ENCODE results near the gene SLC9C2. TPM values are rescaled to one million over a fixed set of nuclear protein-coding genes. Genes with fewer than 3 reads are reported as not detected.
A peak's percentile ranks its signal among the peaks of the same experiment; 100 is the strongest.
"Not testable (repeated sequence)": the region's sequence is repeated elsewhere in the genome, so short reads cannot be mapped to it uniquely, and the experiment has no call there.

SLC9C2 gene
- total RNA-seq, 1 donor from 2014 or later = not detected

GRCh38 chr1:173523329-173523728 lies 79.5 kb downstream of the SLC9C2 start:
- H3K27ac Mint-ChIP-seq (ENCODE audit: unreplicated experiment) = no peak overlapping the region
- no peaks in the 10 kb centered on the region for H3K4me1 Mint-ChIP-seq (ENCODE audit: unreplicated experiment)
- H3K4me3 Mint-ChIP-seq (ENCODE audit: unreplicated experiment) = no peak overlapping the region
- H3K9me3 Mint-ChIP-seq (ENCODE audit: unreplicated experiment) = no peaks in the 10 kb centered on the region
- no peak for DNase-seq (ENCODE audit: extremely low spot score, unreplicated experiment)
- TF ChIP-seq CTCF (IDR thresholded peaks at IDR 0.05) = no peak
- H3K36me3 Mint-ChIP-seq (ENCODE audit: unreplicated experiment) = no peaks in the 10 kb centered on the region
- peaks cover 5% of the 10 kb centered on the region for H3K27me3 Mint-ChIP-seq (ENCODE audit: unreplicated experiment)

- no peaks in the 10 kb centered on the region for H3K36me3 Mint-ChIP-seq (ENCODE audit: unreplicated experiment)
- H3K27ac Mint-ChIP-seq (ENCODE audit: unreplicated experiment) = no peak overlapping the region
- DNase-seq (ENCODE audit: extremely low spot score, unreplicated experiment) = no peak
- no peaks in the 10 kb centered on the region for H3K4me1 Mint-ChIP-seq (ENCODE audit: unreplicated experiment)
- no peak for TF ChIP-seq CTCF (IDR thresholded peaks at IDR 0.05)
- no peaks in the 10 kb centered on the region for H3K27me3 Mint-ChIP-seq (ENCODE audit: unreplicated experiment)
- H3K9me3 Mint-ChIP-seq (ENCODE audit: unreplicated experiment) = no peaks in the 10 kb centered on the region
- H3K4me3 Mint-ChIP-seq (ENCODE audit: unreplicated experiment) = no peak overlapping the region
Observed at GRCh38 chr1:173520799-173521198, 82.1 kb downstream of the SLC9C2 start.

GRCh38 chr1:173514503-173514902 lies 88.4 kb downstream of the SLC9C2 start:
- peaks cover 24% of the 10 kb centered on the region for H3K27me3 Mint-ChIP-seq (ENCODE audit: unreplicated experiment)
- not testable (repeated sequence) for H3K4me1 Mint-ChIP-seq (ENCODE audit: unreplicated experiment); H3K9me3 Mint-ChIP-seq (ENCODE audit: unreplicated experiment); H3K36me3 Mint-ChIP-seq (ENCODE audit: unreplicated experiment); H3K4me3 Mint-ChIP-seq (ENCODE audit: unreplicated experiment); DNase-seq (ENCODE audit: extremely low spot score, unreplicated experiment); H3K27ac Mint-ChIP-seq (ENCODE audit: unreplicated experiment)

GRCh38 chr1:173509797-173510196 lies 93.1 kb downstream of the SLC9C2 start:
- H3K4me3 Mint-ChIP-seq (ENCODE audit: unreplicated experiment) = no peak overlapping the region
- H3K27me3 Mint-ChIP-seq (ENCODE audit: unreplicated experiment) = peaks cover 19% of the 10 kb centered on the region
- peaks cover 8% of the 10 kb centered on the region for H3K9me3 Mint-ChIP-seq (ENCODE audit: unreplicated experiment)
- no peak for TF ChIP-seq CTCF (IDR thresholded peaks at IDR 0.05)
- H3K36me3 Mint-ChIP-seq (ENCODE audit: unreplicated experiment) = no peaks in the 10 kb centered on the region
- DNase-seq (ENCODE audit: extremely low spot score, unreplicated experiment) = no peak
- H3K27ac Mint-ChIP-seq (ENCODE audit: unreplicated experiment) = no peak overlapping the region
- peaks cover 10% of the 10 kb centered on the region for H3K4me1 Mint-ChIP-seq (ENCODE audit: unreplicated experiment)

GRCh38 chr1:173508541-173508940 lies 94.3 kb downstream of the SLC9C2 start:
- Mint-ChIP-seq H3K9me3 (ENCODE audit: unreplicated experiment) (peaks cover 3% of the 10 kb centered on the region), H3K27ac (ENCODE audit: unreplicated experiment) (no peak overlapping the region), H3K27me3 (ENCODE audit: unreplicated experiment) (peaks cover 14% of the 10 kb centered on the region), H3K4me3 (ENCODE audit: unreplicated experiment) (no peak overlapping the region), H3K36me3 (ENCODE audit: unreplicated experiment) (no peaks in the 10 kb centered on the region), H3K4me1 (ENCODE audit: unreplicated experiment) (peaks cover 10% of the 10 kb centered on the region)
- TF ChIP-seq CTCF (IDR thresholded peaks at IDR 0.05) = no peak
- no peak for DNase-seq (ENCODE audit: extremely low spot score, unreplicated experiment)

- no peak overlapping the region for H3K4me3 Mint-ChIP-seq (ENCODE audit: unreplicated experiment)
- no peak for TF ChIP-seq CTCF (IDR thresholded peaks at IDR 0.05)
- no peak for DNase-seq (ENCODE audit: extremely low spot score, unreplicated experiment)
- peaks cover 10% of the 10 kb centered on the region for H3K4me1 Mint-ChIP-seq (ENCODE audit: unreplicated experiment)
- H3K36me3 Mint-ChIP-seq (ENCODE audit: unreplicated experiment) = no peaks in the 10 kb centered on the region
- peak overlapping the region; percentile 20 for H3K27ac Mint-ChIP-seq (ENCODE audit: unreplicated experiment)
- H3K27me3 Mint-ChIP-seq (ENCODE audit: unreplicated experiment) = peaks cover 9% of the 10 kb centered on the region
- H3K9me3 Mint-ChIP-seq (ENCODE audit: unreplicated experiment) = no peaks in the 10 kb centered on the region
Observed at GRCh38 chr1:173507847-173508209, 95.0 kb downstream of the SLC9C2 start.
